ENCODE data around the gene KDM4B. TPM values are rescaled to one million over a fixed set of nuclear protein-coding genes. Genes with fewer than 3 reads are reported as not detected.

Gene KDM4B
- total RNA-seq, 4 donors from 2014 or later, result 26.0 to 51.2 (median 34.2) TPM

DNA sequence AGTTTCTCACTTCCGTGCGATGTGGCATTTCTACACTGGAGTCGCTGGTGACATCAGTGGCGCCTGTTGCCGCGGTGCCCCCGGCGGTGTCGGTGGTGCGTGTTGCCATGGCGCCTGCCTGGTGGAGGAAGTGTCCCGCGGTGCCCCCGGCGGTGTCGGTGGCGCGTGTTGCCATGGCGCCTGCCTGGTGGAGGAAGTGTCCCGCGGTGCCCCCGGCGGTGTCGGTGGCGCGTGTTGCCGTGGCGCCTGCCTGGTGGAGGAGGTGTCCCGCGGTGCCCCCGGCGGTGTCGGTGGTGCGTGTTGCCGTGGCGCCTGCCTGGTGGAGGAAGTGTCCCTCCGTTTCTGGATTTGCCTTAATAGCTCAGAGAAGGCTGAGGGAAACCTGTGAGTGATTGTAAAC, 127.6 kb downstream of the KDM4B start:
- TF ChIP-seq POLR2AphosphoS5 (IDR thresholded peaks at IDR 0.05) (no peak), POLR2A (IDR thresholded peaks at IDR 0.05; ENCODE audit: low read depth) (no peak), EP300 (IDR thresholded peaks at IDR 0.05) (no peak)
- TF ChIP-seq, protein P1, sequence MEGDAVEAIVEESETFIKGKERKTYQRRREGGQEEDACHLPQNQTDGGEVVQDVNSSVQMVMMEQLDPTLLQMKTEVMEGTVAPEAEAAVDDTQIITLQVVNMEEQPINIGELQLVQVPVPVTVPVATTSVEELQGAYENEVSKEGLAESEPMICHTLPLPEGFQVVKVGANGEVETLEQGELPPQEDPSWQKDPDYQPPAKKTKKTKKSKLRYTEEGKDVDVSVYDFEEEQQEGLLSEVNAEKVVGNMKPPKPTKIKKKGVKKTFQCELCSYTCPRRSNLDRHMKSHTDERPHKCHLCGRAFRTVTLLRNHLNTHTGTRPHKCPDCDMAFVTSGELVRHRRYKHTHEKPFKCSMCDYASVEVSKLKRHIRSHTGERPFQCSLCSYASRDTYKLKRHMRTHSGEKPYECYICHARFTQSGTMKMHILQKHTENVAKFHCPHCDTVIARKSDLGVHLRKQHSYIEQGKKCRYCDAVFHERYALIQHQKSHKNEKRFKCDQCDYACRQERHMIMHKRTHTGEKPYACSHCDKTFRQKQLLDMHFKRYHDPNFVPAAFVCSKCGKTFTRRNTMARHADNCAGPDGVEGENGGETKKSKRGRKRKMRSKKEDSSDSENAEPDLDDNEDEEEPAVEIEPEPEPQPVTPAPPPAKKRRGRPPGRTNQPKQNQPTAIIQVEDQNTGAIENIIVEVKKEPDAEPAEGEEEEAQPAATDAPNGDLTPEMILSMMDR (IDR thresholded peaks at IDR 0.05), result no peak
- H3K4me3 ChIP-seq, result no peak overlapping the region
- H3K27ac ChIP-seq (replicated peaks in 1 of 4), result no peak overlapping the region
- WGBS, result 93% methylated on average over 29 of the region's 37 CpGs
- peaks cover 0 to 24% (median 18%) of the 10 kb centered on the region in 4 donors for H3K9me3 ChIP-seq
- intact Hi-C loops (cut with DNase I), result no loop called here
- no peaks in the 10 kb centered on the region for H3K27me3 ChIP-seq
- peaks cover 12 to 44% (median 34%) of the 10 kb centered on the region in 4 donors for H3K36me3 ChIP-seq
- H3K4me1 ChIP-seq, result peaks cover 9 to 24% (median 19%) of the 10 kb centered on the region in 4 donors
- DNase-seq (ENCODE audit: extremely low spot score), result no peak

DNA sequence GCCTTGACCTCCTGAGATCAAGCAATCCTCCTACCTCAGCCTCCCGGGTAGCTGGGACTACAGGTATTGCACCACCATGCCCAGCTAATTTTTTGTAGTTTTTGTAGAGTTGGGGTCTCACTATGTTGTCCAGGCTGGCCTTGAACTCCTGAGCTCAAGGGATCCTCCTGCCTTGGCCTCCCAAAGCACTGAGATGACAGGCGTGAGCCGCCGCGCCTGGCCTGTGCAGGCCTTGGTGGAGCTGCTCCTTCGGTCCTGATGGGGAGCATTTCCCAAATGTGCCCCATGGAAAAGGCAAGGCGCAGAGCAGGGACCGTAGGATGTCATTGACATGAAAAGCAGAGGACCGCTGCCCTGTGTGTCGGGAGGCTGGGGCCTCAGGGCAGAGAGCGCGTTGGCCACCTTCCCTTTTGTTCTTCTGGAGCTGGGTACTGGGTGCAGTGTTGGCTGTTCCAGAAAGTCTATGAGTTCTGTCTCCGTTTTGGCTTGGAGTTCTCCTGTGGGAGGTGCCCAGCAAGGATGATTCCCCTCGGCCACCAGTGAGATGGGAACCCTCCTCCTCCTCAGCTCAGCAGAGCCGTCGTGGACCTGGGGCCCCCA, 128.5 kb downstream of the KDM4B start:
- DNase-seq (ENCODE audit: extremely low spot score), result no peak
- intact Hi-C loops (cut with DNase I), result no loop called here
- WGBS, result 100% methylated on average over 11 of the region's 16 CpGs

DNA sequence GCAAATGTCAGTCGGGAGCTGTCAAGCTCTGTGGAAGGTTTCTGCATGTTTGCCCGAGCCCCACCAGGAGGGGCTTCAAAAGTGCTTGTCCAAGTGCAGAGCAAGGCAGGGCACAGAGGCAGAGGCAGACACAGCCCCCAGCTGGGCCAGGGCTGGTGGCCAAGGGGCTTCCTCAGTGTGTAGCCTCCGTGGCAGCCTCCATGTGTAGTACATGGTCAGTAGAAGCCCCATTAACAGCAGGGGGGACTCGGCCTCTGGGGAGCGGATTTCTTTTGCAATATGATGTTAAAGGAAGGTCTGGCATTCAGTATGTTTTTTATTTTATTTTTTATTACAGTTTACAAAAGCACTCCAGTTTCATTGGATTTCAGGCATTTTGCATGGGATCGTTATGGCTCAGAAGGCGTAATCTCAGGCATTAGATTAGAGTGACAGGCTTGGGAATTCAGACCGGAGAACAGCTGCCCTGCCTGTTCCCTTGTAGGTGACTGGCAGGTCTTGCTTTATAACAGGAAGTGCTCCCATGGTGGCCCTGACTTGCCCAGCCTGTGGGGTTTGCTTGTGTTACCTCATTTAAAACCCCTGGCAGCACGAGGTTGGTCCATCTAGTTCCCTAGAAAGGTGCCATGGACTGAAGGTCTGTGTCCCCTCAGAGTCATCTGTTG, 129.2 kb downstream of the KDM4B start:
- H3K27me3 ChIP-seq, result no peaks in the 10 kb centered on the region
- peaks cover 12 to 47% (median 34%) of the 10 kb centered on the region in 4 donors for H3K36me3 ChIP-seq
- no peak overlapping the region for H3K27ac ChIP-seq (replicated peaks in 1 of 4)
- intact Hi-C loops (cut with DNase I), result no loop called here
- TF ChIP-seq POLR2A (IDR thresholded peaks at IDR 0.05; ENCODE audit: low read depth), result no peak
- no peak for TF ChIP-seq EP300 (IDR thresholded peaks at IDR 0.05)
- TF ChIP-seq, protein P1 (IDR thresholded peaks at IDR 0.05), result no peak
- TF ChIP-seq POLR2AphosphoS5 (IDR thresholded peaks at IDR 0.05), result no peak
- H3K9me3 ChIP-seq, result peaks cover 0 to 24% (median 18%) of the 10 kb centered on the region in 4 donors
- H3K4me1 ChIP-seq, result peaks cover 10 to 20% (median 18%) of the 10 kb centered on the region in 4 donors
- 97% methylated on average over 9 of the region's 9 CpGs for WGBS
- H3K4me3 ChIP-seq, result no peak overlapping the region
- DNase-seq (ENCODE audit: extremely low spot score), result no peak

More for the DNA sequence above, 128.5 kb downstream of the KDM4B start:
- Histone ChIP-seq H3K27me3 (no peaks in the 10 kb centered on the region), H3K36me3 (peaks cover 12 to 47% (median 34%) of the 10 kb centered on the region in 4 donors), H3K4me1 (peaks cover 4 to 20% (median 16%) of the 10 kb centered on the region in 4 donors), H3K9me3 (peaks cover 0 to 24% (median 18%) of the 10 kb centered on the region in 4 donors), H3K27ac (replicated peaks in 1 of 4) (no peak overlapping the region), H3K4me3 (no peak overlapping the region)
- TF ChIP-seq, protein P1 (IDR thresholded peaks at IDR 0.05), result no peak
- TF ChIP-seq POLR2AphosphoS5 (IDR thresholded peaks at IDR 0.05) (no peak), EP300 (IDR thresholded peaks at IDR 0.05) (no peak), POLR2A (IDR thresholded peaks at IDR 0.05; ENCODE audit: low read depth) (no peak)

DNA sequence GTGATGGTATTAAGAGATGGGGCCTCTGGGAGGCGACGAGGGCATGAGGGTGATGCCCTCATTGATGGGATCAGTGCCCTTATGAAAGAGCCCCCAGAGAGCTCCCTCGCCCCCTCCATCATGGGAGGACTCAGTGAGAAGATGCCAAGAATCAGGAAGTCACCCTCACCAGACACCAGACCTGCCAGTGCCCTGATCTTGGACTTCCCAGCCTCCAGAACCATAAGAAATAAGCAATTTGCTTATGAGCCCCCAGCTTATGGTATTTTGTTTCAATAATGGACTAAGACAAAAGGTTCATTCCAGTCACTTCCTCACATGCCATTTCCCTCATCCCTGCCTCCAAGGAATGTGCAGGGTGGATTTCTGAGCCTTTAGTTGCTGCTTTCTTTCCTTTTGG, 129.7 kb downstream of the KDM4B start:
- Histone ChIP-seq H3K9me3 (peaks cover 0 to 24% (median 18%) of the 10 kb centered on the region in 4 donors), H3K36me3 (peaks cover 12 to 43% (median 34%) of the 10 kb centered on the region in 4 donors), H3K4me3 (no peak overlapping the region), H3K4me1 (peaks cover 16 to 21% (median 19%) of the 10 kb centered on the region in 4 donors), H3K27me3 (no peaks in the 10 kb centered on the region), H3K27ac (replicated peaks in 1 of 4) (no peak overlapping the region)
- no peak for TF ChIP-seq POLR2A (IDR thresholded peaks at IDR 0.05; ENCODE audit: low read depth)
- TF ChIP-seq, protein P1 (IDR thresholded peaks at IDR 0.05), result no peak
- TF ChIP-seq POLR2AphosphoS5 (IDR thresholded peaks at IDR 0.05), result no peak
- TF ChIP-seq EP300 (IDR thresholded peaks at IDR 0.05), result no peak
- no peak for DNase-seq (ENCODE audit: extremely low spot score)
- intact Hi-C loops (cut with DNase I), result no loop called here
- 100% methylated on average over 1 of the region's 3 CpGs for WGBS

All from esophagus muscularis mucosa (tissue), 4 donors.